Femur (tissue), 1 donor: ENCODE data around the gene ATXN10.

Experiments used
- DNase-seq: peaks from one replicate; pipeline ENCODE4 v3.0.0-alpha.2; 2017

Gene ATXN10

DNA sequence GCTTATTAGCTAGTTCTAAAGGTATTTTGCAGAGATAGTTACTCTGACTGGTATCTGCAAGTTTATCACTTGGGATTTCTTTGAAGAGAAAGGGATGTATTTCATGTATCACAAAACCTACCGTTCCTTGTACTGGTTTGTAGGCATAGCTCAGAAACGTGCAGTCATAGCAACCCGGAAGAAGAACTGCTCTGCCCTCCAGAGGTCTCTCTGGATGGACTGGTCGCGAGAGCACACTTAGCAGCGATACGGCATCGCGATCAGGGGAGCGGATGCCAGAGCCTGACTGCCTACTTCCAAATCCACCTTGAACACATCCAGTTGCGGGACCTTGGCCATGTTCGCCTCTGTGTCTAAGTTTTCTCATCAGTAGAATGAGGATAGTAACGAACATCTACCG, 162.0 kb downstream of the ATXN10 start:
- DNase-seq, result no peak

DNA sequence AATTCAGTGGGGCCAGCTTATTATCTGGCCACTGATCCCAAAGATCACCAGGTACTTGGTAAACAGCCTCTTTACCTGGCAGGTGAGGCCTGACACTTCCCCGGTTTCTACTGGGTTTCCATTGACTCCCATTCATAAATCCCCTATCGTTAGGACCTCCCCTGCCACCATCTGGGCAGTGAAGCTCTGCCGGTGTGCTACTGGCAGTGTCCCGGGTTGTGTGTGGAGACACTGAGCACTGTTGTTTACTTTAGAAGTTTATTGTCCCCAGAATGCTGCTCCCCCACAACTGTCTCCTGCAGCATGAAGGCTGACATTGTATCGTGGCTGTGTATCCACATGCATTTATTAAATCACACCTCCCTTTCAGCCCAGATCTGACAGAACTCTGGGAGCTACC, 162.6 kb downstream of the ATXN10 start:
- no peak for DNase-seq

DNA sequence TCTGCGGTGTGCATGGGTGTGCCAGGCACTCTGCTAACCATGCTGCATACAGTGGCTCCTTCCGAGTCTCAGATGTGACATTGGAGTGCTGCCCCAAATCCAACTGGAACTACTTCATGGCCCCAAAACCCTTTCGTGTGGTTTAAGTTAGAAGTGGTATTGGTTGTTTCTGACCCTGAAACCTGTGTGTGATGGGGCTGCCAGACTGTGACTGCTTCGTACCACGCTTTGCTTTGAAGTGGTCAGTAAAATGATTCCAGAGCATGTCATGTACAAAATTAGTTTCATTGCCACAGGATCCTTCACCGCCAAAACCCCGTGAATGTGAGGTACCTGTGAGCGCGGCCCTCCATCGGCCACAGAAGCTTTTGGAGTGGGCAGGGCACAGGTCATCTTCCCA, 163.2 kb downstream of the ATXN10 start:
- DNase-seq, result no peak

DNA sequence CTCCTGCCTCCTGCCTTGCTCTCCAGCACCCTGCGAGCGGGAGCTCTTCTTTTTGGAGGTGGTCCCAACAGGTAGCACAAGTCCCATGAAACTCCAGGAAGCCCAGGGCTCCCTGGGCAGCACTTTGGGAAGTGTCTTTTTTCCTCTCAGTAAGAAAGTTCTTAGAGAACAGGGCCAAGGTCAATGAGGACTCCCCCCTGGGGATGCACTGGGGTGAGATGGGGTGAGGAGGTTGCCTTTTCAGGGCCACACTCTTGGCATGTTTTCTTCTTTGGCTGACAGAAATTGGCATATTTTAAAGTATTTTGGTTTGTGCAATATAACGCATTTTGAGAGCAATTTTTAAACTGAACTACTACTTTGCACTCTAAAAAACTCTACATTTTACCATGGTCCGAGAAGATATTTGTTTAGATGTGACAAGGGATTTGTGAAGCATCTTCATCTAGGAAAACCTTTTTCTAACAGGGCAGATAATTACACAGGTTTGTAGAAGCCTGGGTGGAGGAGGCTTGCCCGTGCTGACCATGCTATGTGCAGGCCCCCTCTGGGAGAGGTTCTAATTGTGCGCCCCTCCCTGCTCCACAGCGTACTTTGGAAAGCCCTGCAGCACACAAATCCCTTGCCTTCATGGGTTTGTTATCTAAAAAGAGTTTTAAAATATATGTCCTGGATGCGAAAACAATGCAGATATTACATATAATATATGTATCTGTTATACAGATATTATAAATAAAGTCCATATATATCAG, 165.0 kb downstream of the ATXN10 start:
- DNase-seq, result no peak

DNA sequence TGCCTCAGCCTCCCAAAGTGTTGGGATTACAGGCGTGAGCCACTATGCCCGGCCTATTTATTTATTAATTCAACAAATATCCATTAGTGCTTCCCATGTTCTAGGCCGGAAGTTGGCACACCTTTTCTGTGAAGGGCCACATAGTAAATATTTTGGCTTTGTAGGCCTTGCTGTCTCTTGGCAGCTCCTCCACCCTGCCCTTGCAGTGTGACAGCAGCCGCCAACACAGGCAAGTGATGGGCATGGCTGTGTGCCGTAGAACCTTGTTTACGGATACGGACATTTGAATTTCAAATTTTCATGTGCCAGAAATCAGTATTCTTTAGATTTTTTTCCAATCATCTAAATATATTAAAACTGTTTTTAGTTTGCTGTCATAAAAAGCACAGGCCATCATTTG, 165.9 kb downstream of the ATXN10 start:
- no peak for DNase-seq

DNA sequence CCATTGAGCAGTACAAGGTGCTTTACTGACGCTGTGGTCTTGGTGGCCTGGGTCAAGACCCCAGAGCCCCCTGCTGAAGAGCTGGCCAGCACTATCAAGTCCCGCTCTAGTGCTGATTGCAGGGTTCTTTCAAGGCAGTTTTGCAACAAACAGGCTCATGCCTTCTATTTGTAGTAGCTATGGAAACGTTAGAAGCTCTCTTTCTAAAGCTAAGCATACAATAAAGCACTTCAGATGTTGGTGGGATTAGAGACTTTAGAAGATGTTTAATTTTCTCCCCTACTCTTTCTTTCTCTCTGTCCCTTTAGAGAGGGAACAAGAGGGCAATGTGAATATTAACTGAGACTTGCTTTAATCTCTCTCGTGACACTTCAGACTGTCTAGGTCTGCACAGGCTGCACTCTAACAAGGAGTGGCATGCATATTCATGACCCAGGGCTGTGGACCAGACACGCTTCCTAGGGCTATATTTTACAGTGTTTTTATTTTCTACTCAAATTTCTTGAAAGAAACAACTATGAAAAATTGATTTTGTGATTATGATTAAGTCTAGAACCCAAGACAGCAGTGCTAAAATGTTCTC, 166.8 kb downstream of the ATXN10 start:
- DNase-seq, result no peak

DNA sequence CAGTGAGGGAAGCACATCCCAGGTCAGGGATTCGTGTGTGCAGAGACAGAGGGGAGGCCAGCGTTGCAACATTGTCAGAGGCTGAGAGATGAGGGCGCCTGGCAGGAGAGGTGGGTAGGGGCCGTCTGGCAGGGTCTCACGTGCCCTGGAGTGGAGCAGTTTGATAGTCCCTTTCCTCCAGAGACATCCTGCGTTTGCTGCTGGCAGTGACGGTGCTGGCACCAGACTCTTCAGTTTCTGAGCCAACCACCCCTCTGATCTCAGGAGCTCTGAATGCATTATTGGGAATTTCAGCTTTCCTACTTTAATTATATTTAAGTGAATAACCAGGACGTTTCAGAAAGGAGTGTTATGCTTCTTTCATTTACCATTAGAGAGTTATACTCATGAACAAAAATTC, 168.8 kb downstream of the ATXN10 start:
- no peak for DNase-seq

DNA sequence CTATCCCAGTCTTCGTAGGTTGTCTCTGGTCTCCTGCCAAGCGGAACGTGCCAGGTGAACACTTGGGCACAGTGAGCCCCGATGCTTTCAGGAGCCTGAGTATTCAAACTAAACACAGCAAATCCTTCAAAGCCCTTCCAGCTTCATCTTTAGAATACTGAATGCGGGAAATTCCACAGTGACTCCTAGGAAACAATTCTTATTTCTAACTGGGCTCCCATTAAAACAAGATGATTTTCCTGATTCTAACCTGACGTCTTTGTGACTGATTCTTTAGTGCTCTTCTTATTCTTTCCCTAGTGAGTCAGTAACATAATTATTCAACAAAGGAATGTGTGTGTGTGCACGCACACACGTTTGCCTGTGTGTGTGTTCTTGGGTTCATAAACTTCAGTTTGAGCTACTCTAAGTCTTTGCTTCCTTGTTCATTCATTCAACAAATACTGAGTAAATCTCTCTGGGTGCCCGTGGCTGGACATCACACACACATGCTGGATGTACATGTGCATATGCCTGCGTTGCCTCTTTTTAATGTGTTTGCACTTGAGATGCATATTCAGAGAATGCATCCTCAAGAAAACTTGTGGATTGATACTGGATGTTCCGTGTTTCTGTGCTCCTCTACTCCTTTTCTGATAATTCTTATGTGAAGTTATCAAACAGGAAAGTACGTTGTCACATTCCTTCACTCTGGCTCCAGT, 170.8 kb downstream of the ATXN10 start:
- no peak for DNase-seq

DNA sequence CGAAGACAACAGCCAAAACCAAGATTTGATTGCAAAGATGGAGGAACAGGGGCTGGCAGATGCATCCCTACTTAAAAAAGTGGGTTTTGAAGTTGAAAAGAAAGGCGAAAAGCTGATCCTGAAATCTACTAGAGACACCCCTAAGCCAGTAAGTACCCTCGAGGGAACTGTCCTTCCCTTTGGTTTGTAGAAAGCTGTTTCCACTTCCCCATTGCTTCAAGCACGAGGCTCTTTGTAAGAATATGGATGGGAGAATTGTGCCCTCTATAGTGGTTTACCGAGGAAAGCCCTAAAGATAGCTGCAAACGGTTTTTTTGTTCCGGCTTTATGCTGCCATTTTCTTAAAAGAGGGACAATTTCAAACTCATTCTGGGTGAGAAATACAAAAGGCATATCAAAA, 171.4 kb downstream of the ATXN10 start:
- DNase-seq, result no peak

DNA sequence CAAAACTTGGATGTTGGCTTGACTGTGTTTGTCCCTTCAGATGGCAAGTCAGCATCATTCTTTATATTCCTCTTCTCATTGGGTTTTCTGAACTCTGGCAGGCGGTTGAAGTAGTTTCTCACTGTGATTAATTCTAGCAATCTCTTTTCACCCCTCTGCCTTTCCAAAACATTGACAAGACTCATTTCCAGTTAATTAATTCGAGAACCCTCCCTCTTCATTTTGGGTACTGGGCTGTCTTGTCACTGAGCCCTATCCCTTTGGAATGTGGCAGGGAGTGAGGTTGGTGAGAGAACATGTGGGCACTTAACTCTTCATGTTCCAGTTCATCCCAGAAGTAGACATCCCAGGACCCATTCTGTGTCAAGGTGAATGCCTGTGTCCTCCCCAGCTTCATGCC, 172.4 kb downstream of the ATXN10 start:
- no peak for DNase-seq

DNA sequence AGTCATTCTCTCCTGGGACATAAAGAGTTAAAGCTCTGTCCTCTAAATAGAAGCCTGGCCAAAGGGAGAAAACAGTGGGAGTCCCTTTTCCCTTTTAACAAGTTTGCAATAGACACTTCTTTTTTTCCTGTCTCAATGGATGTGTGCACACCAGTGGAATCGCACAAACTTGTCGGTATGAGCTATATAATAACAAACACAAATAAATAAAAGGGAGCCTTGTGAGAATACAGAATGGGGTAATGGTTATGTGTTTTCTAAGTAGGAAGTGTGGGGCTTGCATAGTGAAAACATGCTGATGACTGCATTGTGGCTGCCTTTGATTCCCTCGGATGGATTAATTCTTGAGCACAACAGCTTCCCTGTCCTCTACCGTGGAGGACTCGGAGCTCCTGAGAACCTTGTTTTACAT, 173.4 kb downstream of the ATXN10 start:
- no peak for DNase-seq

DNA sequence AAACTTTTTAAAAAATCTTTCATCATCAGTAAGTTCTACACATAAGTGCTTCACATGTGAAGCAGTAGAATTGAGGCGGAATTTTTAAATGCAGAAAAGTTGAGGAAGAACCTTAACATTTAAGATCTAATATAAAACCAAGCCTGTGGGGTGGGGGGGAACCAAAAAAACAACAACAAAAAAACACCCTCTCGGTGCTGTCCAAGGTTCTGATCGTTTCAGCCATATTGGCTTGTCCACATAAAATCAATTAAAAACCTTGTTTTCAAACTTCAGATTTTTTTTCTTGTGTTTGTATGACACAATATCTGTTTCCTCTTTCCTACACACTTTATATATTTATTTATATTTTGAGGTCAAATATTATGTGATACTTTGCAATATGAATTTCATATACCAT, 175.3 kb downstream of the ATXN10 start:
- no peak for DNase-seq

DNA sequence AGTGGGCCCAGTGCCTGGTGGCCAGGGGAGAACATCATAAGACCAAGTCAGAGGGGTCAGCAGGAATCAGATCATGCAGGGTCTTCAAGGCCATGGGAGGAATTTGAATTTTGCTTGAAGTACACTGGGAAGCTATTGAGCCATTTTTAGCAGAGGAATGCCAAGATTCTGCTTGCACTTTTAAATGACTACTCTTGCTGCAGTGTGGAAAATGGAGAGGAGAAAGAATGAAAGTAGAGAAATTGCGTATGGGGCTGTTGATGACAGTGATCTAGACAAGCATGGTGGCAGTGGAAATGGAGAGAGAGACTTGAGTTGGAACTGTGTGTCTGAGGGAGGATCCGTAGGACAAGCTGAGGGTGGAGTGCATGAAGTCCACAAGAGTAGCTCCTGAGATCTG, 177.3 kb downstream of the ATXN10 start:
- no peak for DNase-seq

DNA sequence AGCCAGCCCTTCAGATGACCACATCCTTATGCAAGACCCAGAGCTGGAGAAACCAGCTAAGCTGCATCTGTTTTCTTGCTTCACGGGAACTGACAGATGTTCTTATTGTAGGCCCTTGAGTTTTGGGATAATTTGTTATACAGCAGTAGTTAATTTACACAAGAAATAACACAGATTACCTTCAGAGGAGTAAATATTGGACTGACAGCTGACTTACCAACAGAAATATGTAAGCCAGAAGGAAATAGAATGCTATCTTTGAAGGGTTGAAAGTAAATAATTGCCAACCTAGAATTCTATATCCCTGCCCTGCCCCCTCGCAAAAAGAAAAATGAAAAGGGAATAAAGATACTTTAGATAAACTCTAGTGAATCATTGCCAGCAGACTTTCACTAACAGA, 181.2 kb downstream of the ATXN10 start:
- DNase-seq, result no peak

DNA sequence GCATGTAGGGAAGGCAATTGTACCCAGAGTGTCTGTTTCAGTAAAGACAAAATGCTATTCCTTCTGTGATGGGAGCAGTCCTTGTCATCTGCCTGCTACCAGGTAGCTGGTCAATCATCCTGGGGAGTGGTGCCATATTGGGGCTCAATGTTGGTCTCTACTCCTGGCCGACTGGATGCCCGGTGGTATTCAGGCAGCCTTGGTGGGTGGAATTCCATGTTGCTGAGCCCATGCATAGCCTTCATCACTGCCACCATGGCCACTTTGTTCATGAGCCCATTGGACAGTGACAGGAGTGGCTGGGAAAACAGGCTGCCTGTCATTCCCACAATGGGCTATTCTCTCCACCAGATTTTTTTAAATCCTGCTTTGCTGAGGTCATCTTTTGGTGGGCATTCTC, 184.3 kb downstream of the ATXN10 start:
- no peak for DNase-seq

DNA sequence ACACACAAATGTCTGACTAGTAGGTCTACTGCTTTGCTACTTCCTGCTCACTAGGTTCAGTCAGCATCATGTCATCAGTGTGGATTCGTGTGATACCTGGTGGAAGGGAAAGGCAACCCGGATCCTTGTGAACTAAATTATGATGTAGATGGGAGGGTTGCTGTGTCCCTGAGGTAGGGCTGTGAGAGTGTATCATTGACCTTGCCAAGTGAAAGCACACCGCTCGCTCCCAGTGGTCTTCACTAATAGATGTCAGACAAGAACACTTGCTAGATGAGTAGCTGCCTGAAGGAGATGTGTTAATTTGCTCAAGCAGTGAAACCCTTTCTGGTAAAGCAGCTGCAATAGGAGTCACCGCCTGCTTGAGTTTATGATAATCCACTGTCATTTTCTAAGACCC, 185.9 kb downstream of the ATXN10 start:
- no peak for DNase-seq

DNA sequence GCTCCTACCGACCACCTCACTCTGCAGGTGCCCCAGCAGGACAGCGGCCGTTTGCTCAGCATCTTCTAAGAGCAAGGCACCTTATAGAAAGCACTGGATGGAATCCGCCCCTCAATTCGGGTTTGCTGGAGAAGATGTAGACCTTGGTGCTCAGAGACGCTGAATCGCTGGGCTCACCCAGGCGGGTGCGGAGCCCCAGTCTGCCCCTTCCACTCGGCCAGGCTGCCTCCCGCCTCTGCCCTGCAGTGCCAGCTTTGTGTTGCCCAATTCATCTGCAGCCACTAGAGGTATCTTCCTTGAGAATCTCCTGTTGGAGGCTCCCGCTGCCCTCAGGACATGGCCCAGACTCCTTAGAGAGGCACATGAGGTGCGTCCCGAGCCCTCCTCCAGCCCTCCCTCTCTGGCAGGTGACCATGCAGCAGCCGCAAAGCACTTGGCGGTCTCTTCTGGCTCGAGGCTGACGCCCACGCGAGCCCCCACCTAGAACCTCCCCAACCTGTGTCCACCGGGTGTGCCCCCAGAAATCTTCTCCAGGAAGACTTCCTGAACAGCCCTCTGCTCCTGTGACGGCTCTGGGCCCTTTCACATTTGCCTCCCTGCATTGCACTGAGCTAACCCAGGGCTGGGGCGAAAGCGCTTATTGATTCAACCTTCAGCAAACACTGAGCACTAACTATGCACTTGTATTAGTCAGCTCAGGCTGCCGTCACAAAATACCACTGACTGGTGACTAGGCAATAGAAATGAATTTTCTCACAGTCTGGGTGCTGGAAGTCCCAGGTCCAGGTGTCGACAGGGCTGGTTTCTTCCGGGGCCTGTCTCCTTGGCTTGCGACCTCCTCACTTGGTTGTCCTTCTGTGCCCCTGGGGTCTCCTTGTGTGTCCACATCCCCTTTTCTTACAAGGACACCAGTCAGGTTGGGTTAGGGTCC, 187.9 kb downstream of the ATXN10 start:
- DNase-seq, result no peak

DNA sequence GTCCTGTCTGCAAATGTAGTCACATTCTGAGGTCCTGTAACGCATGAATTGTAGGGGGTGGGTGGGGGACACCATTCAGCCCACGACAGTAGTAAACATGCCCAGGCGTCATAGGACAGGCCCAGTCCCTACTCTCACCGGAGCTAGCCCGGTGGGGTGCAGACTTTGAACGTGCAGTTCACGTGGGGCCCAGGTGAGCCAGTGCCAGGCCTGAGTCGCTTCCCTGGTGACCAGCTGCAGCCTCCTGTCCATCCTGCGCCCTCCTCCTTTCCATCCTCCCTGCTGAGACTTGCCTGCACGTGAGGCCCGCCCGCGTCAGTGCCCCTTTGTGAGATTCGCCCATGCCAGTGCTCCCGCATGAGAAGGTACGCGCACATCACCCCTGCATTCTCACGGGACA, 188.6 kb downstream of the ATXN10 start:
- DNase-seq, result no peak

DNA sequence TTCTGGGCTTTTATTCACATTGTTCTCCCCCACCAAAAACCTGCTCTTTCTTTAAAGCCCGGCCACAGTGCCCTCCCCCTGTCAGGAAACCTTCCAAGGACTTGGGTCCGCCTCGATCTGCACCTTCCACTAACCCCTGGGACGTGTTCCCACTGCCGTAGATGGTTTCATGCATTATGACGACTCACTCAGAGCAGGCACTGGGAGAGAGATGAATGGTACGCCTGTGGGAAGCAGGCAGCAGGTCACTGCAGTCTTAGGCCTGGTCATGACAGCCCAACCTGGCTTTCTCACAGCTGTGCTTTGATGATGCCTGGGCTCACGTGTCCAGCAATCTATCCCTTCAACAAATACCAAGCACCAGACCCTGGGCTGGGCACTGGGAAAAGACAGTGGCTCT, 189.6 kb downstream of the ATXN10 start:
- no peak for DNase-seq

DNA sequence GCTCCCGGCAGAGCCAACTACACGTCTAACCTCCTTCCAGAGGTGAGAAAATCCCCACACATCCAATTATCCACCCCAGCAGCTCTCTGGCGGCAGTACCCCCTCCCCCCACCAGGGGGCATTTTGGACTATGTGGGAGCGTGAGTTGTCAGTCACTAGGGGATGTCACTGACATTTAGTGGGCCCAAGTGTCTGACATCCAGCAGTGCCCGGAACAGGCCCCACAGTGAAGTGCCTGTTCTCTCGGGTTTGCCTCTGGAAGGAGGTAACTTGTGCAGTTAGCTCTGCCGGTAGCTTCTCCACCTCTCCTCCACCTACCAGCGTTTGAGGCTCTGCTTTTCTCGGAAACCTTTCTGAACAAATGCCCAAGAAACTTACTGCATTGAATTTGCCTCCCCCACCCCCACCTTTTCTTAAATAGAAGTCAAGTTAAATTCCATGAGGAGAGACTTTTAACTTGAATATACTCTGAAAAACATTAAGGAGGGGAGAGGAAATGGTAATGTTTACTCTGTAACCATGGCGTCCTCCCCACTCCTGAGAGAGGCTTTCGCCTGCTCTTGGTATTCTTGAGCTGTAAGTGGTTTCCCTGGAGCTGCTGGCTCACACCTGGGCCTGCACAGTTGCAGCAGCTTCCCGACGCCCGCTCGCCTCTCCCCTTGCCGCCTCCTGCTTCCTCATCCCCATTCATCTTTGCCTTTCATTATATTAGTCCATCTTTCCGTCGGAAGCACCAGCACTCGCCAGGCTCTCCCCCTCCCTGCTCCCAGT, 192.5 kb downstream of the ATXN10 start:
- DNase-seq, result peak; percentile 86

DNA sequence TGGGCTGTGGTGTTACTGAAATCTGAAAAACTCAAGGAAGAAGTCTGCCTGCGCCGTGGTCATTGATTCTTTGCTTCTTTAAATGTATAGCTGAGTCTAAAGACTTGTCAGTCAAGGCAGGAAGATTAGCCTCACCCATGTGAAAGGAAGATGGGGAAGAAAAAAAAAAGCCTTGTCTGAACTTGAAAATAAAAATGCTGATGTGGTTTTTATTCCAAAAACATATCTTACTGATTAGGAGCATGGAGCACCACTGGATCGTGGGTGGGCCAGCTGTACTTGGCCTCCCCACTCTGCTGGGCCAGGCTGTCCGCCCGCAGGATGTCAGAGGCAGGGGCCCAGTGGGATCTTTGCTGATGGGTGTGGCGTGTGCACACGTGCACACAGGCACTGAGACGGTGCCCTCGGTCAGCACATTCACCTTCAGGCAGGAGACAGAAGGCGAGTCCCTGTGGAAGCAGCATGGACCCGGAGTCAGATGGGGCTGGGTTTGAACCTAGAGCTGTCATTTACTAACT, 193.4 kb downstream of the ATXN10 start:
- no peak for DNase-seq

DNA sequence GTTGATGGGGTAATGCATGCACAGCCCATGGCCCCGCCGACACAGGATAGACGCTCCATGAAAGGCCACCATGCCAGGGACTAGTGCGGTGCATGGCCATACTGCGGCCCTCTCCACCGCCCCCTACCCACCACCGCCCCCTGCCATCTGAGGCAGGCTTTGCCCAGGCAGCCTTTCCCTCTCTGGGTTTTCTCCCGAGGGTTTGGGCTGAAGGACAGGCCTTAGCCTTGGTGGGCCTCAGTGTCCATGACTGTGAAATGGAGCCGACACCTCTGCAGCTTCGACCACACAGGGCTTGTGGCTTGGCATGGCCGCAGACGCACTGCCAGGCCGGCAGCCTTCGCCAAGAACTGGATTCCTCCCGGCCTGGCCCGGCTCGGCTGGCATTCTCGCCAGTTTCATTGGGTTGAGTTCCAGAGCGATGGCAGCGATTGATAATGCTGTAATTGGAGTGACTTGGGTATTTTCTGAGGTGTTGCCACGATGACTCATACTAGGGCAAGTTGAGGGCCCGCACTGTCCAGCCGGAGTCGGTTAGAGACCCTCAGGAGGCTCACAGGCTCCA, 194.0 kb downstream of the ATXN10 start:
- no peak for DNase-seq
